NB4 (cell line): ENCODE data around the gene KRTAP10-1.
"Not testable (repeated sequence)": the region's sequence is repeated elsewhere in the genome, so short reads cannot be mapped to it uniquely, and the experiment has no call there.

Experiments used
- DNase-seq: peaks from one replicate; pipeline ENCODE4 v3.0.0; 2010; ENCODE audit warnings: low read depth
- H3K4me3 ChIP-seq: one replicate; pipeline ENCODE4 v1.5.1; 2011; ENCODE audit warnings: mild to moderate bottlenecking, low read depth, low read length, moderate library complexity
- MYC ChIP-seq: IDR thresholded peaks from 2 replicates; pipeline ENCODE4 v1.6.1; 2011; ENCODE audit warnings: low read depth, low read length
- POLR2A ChIP-seq: IDR thresholded peaks from 2 replicates; pipeline ENCODE4 v1.6.1; 2011; ENCODE audit warnings: mild to moderate bottlenecking; ENCODE audit not compliant: insufficient read length; ENCODE audit errors: extremely low read depth
- TF ChIP-seq, protein P1 (sequence below): IDR thresholded peaks from 2 replicates; pipeline ENCODE4 v1.6.1; 2011; ENCODE audit warnings: low read depth, low read length
- TF ChIP-seq, protein P2 (sequence below): IDR thresholded peaks from one replicate; pipeline ENCODE4 v1.5.1; 2012; ENCODE audit warnings: low read depth, low read length

KRTAP10-1 gene

DNA sequence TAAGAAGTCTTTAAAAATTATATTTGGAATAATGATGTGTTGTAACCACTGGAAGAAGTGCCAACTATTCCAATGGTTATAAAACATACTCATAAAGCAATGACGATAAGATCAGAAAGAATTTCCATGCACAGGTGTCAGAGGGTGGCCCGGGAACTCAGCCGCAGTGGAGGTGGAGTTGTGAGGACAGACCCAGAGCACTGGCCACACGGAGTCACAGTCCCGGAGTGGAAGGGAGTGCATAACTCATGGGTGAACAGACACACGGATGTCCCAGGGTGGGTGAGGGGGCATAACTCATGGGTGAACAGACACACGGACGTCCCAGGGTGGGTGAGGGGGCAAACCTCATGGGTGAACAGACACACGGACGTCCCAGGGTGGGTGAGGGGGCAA, 36.0 kb upstream of the KRTAP10-1 start:
- H3K4me3 ChIP-seq = no peak overlapping the region
- no peak for TF ChIP-seq MYC

GRCh38 chr21:44575307-44576024, 35.5 kb upstream of the KRTAP10-1 start:
- TF ChIP-seq, protein P1, sequence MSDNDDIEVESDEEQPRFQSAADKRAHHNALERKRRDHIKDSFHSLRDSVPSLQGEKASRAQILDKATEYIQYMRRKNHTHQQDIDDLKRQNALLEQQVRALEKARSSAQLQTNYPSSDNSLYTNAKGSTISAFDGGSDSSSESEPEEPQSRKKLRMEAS = no peak
- TF ChIP-seq POLR2A (no peak), MYC (no peak)
- TF ChIP-seq, protein P2, sequence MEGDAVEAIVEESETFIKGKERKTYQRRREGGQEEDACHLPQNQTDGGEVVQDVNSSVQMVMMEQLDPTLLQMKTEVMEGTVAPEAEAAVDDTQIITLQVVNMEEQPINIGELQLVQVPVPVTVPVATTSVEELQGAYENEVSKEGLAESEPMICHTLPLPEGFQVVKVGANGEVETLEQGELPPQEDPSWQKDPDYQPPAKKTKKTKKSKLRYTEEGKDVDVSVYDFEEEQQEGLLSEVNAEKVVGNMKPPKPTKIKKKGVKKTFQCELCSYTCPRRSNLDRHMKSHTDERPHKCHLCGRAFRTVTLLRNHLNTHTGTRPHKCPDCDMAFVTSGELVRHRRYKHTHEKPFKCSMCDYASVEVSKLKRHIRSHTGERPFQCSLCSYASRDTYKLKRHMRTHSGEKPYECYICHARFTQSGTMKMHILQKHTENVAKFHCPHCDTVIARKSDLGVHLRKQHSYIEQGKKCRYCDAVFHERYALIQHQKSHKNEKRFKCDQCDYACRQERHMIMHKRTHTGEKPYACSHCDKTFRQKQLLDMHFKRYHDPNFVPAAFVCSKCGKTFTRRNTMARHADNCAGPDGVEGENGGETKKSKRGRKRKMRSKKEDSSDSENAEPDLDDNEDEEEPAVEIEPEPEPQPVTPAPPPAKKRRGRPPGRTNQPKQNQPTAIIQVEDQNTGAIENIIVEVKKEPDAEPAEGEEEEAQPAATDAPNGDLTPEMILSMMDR = no peak
- no peak overlapping the region for H3K4me3 ChIP-seq
- no peak for DNase-seq

More for the DNA sequence above, 36.0 kb upstream of the KRTAP10-1 start:
- no peak for DNase-seq

GRCh38 chr21:44574457-44575306, 34.7 kb upstream of the KRTAP10-1 start:
- no peak overlapping the region for H3K4me3 ChIP-seq
- TF ChIP-seq, protein P2 = no peak
- TF ChIP-seq, protein P1 = no peak
- no peak for TF ChIP-seq MYC
- DNase-seq = no peak

DNA sequence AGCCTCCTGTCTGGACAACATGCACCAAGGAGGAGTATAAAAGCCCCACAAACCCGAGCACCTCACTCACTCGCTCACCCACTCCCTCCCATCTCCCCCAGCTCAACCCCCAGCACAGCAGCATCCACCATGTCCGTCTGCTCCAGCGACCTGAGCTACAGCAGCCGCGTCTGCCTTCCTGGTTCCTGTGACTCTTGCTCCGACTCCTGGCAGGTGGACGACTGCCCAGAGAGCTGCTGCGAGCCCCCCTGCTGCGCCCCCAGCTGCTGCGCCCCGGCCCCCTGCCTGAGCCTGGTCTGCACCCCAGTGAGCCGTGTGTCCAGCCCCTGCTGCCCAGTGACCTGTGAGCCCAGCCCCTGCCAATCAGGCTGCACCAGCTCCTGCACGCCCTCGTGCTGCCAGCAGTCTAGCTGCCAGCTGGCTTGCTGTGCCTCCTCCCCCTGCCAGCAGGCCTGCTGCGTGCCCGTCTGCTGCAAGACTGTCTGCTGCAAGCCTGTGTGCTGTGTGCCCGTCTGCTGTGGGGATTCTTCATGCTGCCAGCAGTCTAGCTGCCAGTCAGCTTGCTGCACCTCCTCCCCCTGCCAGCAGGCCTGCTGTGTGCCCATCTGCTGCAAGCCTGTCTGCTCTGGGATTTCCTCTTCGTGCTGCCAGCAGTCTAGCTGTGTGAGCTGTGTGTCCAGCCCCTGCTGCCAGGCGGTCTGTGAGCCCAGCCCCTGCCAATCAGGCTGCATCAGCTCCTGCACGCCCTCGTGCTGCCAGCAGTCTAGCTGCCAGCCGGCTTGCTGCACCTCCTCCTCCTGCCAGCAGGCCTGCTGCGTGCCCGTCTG, 33.8 kb upstream of the KRTAP10-1 start, which contains the start of gene KRTAP10-4:
KRTAP10-4 (plus strand) TSS at position 100 of the 827 bp plus-strand sequence; CDS start at position 130, 30 bp downstream.
- DNase-seq, H3K4me3 ChIP-seq: not testable (repeated sequence)

DNA sequence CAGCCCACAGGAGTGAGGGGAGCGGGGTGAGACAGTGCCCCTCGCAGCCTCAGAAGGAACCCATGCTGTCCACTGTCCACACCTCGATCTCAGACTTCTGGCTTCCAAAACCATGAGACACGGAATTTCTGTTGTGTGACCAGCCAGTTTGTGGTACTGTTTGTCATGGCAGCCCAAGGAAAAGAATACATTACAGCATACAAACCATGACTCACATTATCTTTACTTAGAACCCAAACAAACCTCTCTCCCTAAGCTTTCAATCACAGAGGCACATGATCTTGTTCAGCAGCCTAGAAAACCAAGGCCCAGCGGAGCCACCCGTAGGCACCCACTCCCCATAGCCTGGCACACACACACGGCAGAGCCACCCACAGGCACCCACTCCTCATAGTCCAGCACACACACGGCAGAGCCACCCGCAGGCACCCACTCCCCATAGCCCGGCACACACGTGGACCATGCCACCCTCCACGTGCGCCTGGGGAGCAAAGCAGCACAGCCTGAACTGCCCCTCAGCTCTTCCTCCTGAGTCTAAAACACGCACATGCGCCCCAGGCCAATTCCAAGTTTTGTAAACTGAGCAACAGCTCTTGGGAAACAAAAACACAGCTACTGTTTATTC, 33.1 kb upstream of the KRTAP10-1 start:
- DNase-seq = no peak

More for the DNA sequence above, 33.1 kb upstream of the KRTAP10-1 start:
- TF ChIP-seq, protein P1 = no peak
- TF ChIP-seq MYC = no peak
- TF ChIP-seq, protein P2 = no peak
- TF ChIP-seq POLR2A = no peak
- no peak overlapping the region for H3K4me3 ChIP-seq
